ENCODE data around the gene RPRD2.
A peak's percentile ranks its signal among the peaks of the same experiment; 100 is the strongest.

The RPRD2 gene

DNA sequence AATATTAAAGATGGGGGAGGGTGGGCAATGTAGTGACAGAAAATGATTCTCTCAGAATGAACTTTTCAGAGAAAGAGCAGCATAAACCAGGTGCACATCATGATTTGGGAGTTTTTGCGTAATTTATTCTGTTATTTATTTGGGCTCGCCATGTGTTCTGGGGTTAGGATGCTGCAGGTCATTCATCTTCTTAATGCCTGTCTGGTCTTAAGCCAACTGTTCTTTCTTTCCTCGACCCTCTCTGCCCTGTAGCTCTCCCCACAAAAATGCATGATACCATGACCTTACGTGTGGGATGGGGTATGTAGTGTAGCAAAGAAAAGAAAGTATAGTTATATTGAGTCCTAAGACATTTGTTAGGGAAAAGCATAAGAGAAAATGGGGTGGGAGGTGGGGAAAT, 110.9 kb downstream of the RPRD2 start:
- DNase-seq = no peak

DNA sequence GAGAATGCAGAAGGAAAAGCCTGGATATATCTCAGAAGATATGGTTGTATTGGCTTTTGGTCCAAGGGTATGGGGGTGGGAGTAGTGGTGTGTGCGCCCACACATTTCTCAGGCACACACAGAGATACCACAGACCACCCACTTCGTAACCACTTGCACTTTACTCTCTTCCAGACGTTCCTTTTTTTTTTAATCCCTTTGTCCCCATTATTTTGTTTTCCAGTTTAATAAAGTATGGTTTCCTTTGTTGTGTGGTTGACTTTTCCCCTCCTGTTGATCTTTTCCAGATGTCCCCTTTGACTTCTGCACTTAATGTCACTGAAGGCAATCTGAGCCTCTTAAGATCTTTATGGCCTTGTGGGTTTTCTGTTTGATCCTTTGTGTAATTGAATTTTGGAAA, 112.8 kb downstream of the RPRD2 start:
- no peak for DNase-seq

DNA sequence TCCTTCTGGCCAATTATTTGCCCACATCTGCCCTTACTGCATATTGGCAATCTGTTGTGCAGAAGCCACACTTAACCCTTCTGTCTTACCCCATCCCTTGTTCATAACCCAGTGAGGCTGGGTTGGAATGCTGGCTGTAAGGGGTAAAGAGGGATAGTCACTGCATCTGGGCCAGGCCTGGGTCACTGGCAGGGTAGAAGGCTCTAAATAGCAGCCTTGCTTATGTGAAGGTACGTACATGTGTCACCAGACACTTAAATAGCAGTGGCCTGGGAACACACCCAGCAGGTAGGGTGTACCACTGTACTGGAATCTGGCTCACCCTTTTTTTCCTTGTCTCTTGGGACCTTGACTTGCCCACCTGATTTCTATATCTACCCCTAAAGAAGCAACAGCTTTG, 113.4 kb downstream of the RPRD2 start:
- DNase-seq = no peak

DNA sequence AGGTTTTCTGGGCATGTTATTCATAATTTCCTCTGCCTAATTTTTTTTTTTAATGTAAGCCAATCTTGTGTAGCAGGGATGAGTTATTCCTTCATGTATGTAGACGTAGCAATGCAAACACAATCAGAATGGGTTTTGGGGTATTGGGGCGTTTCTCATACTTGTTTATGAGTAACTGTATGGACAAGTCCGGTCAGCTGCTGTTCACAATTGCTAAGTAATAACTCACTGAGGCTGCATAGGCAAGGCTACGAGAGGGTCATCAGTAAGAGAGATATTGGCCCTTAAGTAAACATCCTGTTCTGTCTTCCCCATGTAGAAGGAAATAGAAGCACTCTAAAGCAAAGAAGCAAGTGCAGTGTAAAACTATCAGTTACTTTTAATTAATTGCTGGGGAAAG, 113.8 kb downstream of the RPRD2 start:
- no peak for DNase-seq

DNA sequence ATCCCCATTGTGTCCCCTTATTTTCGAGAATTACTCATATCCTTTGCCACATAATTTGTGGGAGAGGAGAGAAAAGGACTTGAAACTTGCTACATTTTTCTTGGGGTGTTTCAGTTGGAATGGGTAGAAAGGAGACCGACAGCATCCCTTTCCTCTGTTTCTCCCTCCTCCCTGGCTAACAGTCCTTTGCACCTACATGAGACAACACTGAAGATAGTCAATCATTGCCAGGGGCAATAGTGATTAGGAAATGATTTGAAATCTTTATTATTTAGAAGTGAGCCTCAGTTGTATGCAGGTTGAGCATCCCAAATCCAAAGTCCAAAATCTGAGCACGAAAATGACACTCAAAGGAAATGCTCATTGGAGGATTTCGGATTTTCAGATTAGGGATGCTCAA, 115.4 kb downstream of the RPRD2 start:
- DNase-seq = no peak

DNA sequence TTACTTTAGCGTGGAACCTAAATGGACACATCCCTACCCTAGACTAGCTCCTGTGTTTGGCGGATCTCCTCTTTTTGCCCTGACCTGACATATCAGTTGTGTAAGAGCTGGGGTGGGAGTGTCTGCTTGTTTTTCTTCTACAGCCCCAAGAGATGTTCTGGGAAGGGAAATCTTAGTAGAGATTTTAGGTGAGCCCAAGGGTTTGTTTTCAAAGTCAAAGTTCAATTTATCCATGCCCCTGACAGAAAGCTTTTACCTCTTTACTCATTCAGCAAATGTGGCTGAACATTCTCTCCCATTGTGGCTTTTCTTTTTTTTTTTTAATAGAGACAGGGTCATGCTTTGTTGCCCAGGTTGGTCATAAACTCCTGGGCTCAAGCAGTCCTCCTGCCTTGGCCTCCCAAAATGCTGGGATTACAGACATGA, 116.0 kb downstream of the RPRD2 start:
- no peak for DNase-seq

DNA sequence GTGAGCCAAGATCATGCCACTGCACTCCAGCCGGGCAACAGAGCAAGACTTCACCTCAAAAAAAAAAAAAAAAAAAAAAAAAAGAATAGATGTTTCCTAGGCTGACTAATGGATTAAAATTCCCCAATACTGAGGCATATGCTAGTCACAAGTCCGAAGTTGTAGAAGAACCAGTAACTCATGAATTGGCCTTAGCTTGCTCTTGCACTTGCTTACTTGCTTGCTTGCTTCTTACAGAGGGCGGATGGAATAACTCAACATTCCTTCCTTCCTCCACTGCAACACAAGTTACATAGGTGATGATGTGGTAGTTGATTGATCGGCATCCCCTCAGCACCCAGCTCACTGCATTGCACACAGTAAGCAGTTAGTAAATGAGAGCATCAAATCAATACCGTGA, 120.5 kb downstream of the RPRD2 start:
- no peak for DNase-seq

DNA sequence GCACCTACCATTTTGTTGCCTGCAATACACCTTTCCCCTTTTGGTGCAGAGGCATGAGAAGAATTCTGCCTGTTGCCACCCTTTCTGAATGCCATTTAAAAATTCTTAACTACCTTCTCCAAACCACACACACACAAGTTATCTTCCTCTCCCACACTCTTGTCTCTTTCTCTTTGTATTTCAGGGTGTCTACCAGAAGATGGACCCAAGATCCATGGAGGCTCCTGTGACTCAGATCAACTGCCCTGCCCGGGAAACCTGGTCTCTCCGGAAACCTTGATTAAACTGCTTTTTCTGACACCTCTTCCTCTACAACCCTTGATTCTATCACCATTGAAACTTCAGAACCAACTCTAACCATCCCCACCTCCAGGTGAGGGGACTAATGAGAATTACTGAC, 120.9 kb downstream of the RPRD2 start:
- no peak for DNase-seq

DNA sequence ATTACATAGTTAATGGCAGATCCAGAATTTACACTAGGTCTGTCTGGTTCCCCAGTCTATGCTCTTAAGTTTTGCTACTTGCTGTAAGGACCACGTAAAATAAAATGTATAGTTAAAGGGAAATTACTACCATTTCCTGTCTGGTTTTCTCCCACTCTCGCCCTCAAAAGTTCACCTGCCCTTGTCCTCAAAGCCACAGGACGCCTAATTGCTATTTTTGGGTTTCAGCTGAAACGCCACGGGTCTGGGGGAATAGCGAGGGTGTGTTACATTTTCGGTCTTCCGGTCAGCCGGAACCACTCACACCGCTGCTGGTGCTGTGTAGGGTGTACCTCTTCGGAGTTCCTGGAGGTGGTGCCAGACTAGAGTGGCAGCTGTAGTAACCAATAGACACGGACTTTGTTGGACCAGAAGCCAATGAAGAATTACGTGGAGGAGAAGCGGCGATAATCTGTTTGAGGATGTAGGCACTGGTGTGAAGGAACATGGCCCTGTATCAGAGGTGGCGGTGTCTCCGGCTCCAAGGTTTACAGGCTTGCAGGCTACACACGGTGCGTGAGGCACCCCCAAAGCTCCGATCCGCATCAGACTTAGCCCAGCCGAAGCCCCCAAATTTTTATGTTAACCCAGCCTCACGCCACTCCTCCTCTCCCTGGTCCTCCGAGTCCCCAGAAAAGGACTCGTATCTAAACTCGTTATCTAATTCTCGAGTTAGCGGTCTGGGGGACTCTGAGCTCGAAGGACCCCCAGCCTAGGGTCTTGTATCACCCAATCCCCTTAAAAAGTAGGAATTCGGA, 123.2 kb downstream of the RPRD2 start, which contains the start of gene TARS2:
Gene TARS2, plus strand, starts transcription at position 454 of the 797 bp plus-strand sequence. Its CDS starts 32 bp downstream, at position 486.
- DNase-seq = peak; percentile 99

DNA sequence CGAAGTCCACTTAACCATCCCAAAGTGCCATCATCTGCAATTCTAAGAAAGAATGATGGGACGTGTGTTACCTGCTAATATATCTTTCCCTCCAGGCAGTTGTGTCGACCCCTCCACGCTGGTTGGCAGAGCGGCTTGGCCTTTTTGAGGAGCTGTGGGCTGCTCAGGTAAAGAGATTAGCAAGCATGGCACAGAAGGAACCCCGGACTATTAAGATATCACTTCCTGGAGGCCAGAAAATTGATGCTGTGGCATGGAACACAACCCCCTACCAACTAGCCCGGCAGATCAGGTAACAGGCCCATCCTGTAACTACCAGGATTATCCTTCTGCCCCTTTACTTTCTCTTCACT, 123.8 kb downstream of the RPRD2 start:
- DNase-seq = no peak

DNA sequence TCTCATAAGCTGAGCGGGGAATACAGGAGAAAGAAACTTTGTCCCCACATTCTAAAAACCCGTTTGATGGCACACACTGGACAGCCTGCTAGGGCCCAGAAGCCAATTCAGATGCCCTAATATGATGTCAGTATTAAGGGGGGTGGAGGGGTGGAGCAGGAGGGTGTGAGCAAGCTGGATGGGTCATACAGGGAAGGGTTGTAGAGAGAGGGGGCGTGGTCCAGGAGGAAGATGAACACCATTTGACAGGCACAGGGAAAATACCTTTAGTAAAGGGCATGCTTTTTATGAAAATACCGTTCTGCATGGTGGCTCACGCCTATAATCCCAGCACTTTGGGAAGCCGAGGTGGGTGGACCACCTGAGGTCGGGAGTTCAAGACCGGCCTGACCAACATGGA, 129.2 kb downstream of the RPRD2 start:
- DNase-seq = no peak

DNA sequence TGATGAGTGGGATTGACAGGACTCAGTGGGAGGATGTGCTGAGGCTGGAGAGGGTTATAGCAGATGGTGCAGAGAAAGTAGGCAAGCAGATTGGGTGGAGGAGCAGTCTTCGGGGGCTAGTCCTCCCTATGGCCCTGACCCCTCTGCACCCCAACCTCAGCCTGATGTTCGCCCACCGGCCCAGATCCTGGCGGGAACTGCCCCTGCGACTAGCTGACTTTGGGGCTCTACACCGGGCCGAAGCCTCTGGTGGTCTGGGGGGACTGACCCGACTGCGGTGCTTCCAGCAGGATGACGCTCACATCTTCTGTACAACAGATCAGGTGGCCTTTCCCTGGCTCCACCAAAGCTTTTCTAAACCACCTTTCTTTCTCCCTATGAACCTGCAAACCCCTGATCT, 134.4 kb downstream of the RPRD2 start:
- DNase-seq = no peak

DNA sequence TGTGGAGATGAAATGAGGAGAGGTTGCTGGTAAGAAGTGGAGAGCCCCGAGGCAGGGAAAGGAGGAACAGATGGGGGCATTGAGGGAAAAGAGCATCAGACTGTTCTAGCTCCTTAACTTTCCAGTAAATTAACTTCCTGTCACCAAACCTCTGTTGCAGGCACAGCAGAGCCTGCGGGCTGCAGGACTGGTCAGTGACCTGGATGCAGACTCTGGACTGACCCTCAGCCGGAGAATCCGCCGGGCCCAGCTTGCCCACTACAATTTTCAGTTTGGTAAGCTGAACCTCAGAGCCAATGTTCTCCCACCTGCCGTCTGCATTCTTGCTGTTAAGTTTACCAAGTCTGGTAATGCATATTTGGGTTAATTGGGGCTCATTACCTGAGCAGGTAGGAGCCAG, 141.5 kb downstream of the RPRD2 start:
- DNase-seq = no peak

DNA sequence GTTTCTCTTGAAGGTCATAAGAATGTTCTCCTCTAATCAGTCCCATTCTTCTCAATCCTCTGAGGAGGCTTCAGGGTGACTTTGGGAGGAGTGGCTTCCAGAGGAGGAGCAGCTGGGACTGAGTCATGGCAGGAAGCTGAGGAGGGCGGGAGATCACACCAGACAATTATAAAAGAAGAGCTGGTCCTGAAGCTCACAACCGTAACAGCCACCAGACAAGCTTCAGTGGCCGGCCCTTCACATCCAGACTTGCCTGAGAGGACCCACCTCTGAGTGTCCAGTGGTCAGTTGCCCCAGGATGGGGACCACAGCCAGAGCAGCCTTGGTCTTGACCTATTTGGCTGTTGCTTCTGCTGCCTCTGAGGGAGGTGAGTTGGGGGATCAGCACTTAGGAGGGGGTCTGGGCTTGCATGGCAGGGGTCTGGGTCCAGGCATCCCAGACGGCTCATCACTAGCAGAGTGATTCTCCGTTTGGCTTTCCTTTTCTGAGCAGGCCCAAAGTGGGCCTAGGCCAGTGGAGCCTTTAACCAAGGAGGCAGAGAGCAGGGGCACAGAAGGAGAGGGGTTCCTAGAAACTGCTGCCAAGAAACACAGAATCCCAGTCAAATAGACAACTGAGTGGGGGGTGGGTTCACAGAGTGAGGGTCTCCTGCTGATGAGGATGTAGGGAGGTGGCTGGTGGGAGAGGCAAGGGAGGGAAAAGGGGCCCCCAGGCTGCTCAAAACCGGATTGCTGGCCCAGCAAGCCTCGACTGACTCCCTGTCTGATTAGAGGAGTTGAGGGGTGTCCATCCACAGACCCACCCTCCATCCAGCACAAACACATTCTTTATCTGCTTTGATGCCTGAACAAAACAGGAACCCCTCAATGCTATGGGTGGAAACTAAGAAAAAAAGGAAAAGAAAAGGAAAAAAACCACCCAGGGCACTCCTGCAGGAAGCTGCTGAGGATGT, 144.2 kb downstream of the RPRD2 start, which contains the start of gene ECM1:
Gene ECM1, plus strand, starts transcription at position 198 of the 953 bp plus-strand sequence. Its CDS starts 101 bp downstream, at position 299.
- no peak for DNase-seq

DNA sequence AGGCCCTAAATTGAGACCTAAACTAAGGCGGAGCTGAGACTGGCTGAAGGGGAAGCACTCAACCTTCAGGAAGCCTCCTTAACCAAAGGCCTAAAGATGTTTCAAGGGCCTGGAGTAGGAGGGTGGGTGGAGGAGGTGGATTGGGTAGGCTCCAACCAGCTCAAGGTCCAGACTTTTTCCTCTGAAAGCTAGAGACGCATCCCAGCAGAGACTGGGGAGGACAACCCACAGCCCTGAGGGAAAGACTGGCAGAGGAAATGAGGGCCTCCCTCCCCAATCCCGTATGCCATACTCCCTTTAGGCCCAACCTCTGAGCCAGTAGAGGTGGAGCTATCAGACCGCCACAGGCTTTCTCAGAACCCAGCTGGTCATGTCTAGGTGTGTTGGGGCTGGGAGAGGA, 145.0 kb downstream of the RPRD2 start:
- DNase-seq = no peak

DNA sequence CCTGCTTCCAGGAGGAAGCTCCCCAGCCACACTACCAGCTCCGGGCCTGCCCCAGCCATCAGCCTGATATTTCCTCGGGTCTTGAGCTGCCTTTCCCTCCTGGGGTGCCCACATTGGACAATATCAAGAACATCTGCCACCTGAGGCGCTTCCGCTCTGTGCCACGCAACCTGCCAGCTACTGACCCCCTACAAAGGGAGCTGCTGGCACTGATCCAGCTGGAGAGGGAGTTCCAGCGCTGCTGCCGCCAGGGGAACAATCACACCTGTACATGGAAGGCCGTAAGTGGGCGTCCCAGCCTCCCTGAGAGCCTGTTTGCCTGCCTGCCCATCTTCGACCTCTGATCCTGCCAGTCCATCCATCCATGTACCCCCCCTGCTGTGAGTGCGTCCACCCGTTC, 147.6 kb downstream of the RPRD2 start:
- peak; percentile 23 for DNase-seq

DNA sequence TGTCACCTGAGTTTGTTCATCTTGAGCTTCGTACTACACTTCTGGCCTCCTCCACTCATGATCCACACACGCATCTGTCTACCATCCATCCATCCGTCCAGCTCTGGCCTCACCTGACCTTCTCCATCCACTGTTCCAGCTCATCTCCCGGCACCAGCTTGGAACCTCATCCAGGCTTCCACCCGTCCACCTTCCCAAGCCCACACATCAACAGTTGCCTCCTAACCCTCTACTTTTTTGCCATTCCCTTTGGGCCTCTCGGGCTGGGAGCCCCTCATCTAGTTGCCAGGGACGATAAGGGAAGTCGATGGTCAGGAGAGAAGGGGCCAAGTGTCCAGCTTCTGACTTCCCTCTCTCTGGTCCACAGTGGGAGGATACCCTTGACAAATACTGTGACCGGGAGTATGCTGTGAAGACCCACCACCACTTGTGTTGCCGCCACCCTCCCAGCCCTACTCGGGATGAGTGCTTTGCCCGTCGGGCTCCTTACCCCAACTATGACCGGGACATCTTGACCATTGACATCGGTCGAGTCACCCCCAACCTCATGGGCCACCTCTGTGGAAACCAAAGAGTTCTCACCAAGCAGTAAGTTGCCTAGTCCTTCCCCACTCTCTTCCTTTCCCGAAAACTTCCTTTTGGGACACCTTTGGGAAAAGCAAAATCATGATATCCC, 148.2 kb downstream of the RPRD2 start:
- DNase-seq = no peak

DNA sequence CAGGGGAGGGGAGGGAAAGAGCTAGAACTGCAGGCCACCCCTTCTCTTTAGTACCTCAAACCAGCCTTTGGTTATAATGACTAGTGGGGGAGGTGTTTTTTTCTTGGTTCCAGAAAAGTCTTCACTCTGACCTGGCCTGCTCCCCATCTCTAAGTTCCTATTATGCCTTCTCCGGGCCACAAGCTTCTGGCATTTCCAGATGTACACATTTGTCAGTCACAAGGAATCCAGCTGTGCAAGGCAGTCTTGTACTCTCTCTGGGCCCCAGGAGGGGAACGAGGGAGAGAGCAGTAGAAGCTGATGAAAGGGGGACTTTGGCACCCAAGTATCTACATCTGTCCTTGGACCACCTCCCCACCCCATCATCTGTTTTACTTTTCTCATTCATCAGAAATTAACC, 148.9 kb downstream of the RPRD2 start:
- DNase-seq = no peak

DNA sequence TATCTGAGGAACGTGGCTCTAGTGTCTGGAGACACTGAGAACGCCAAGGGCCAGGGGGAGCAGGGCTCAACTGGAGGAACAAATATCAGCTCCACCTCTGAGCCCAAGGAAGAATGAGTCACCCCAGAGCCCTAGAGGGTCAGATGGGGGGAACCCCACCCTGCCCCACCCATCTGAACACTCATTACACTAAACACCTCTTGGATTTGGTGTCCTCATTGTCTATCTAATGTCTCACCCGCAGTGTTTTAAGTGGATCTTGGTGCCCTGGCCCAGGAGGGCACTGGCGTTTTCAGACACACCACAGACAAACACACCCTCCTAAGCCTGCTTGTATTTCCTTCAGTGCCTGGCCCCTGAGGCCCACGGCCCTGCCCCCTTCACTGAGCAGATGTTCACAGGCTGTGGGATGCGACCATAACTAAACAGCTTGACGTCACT, 149.4 kb downstream of the RPRD2 start:
- DNase-seq = peak; percentile 56

DNA sequence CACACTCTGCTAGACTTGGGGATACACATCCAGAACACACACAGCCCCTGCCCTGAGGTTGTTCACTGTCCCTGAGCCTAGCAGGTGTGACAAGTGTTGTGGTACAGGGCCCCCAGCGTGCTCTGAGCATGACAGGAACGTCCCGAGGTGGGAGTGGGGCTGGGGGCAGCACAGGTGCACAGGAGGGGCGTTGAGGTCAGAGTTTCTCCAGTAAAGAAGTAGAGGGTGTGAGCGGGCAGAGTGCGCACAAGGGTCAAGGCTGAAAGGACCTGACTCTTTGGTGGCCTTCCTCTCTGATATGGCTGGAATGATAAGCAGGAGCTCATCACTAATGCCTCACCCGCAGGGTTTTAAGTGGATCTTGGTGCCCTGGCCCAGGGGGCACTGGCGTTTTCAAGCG, 150.3 kb downstream of the RPRD2 start:
- DNase-seq = no peak

DNA sequence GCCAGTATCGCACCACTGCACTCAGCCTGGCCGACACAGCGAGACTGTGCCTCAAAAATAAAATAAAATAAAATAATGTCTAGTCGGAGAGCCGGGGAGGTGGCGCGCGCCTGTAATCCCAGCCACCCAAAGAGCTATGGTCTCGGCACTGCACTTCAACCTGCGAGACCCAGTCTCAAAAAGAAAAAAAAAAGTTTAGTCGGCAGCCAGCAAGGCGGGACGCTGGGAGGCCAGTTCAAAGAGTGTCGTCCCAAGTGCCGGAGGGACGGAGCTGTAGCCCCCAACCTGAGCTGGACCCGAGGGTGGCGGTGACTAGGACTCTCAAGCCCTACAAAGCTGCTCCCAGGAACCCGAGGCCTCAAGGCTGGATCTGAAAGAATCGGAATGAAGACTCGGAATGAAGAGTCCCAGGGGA, 151.0 kb downstream of the RPRD2 start:
- DNase-seq = no peak

DNA sequence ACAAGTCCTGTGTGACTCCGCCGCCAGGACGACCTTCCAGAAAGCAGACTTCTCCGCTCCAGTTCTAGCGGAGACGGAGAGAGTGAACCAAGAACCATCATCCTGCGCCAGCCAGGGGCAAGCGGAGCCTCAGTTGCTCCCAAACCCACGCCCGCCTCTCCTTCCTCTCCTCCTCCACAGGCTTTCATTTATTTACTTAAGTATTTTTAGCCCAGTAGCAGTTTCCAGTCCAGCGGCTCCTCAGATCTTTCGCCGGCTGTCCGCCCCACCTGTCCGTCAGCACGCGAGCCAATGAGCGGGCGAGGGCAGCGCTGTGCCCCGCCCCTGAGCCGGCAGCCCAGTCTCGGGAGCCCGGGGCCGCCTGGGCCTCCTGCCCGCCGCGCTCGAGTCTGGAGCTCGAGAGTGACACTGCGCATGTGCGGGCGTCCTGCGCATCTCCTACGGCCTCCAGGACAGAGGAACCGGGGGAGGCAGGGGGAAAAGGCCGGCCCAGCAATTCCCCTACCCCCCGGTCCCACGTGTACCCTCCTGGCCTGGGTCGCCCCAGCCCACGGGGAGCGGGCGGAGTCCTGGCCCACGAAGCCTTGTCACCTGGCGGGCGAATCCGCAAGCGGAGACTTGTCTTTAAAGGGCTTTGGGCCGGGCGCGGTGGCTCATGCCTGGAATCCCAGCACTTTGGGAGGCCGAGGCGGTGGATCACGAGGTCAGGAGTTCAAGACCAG, 151.5 kb downstream of the RPRD2 start, which contains the start of gene FALEC:
Gene FALEC, plus strand, starts transcription at position 425 of the 722 bp plus-strand sequence.
- peak; percentile 95 for DNase-seq
